Stimulated activated CD4-positive, alpha-beta T cell treated with anti-CD3 and anti-CD28 coated beads, Interleukin-1b, Interleukin-23, amount 100 ng/mL, for 48 hours (primary cell): ENCODE data around the gene RNH1.

Experiments used
- DNase-seq: peaks from one replicate; pipeline ENCODE4 v3.0.0-alpha.2; 2020

The RNH1 gene

DNA sequence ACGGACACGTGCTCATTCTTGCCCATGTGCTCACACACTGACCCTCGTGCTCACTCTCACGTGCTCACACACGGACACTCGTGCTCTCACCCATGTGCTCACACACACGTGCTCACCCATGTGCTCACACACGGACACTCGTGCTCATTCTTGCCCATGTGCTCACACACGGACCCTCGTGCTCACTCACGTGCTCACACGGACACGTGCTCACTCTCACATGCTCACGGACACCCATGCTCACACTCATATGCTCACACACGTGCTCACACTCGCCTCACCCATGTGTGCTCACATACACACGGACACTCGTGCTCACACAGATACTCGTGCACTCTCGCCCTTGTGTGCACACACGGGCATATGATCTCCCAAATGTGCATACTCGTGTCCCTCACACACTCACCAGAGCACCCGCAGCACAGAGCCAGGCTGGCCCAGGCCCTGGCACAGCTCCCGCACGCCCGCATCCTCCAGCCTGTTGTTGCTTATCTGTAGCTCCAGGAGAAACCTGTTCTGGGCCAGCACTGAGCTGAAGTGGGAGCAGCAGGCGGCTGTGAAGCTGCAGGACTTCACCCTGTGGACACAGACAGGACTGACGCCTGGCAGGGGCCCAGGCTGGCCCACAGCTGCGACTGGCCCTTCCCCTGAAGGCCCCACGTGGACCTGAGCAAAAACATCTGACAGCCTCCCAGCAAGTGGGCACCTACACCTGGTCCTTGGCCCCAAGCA, 9.3 kb downstream of the RNH1 start:
- no peak for DNase-seq

DNA sequence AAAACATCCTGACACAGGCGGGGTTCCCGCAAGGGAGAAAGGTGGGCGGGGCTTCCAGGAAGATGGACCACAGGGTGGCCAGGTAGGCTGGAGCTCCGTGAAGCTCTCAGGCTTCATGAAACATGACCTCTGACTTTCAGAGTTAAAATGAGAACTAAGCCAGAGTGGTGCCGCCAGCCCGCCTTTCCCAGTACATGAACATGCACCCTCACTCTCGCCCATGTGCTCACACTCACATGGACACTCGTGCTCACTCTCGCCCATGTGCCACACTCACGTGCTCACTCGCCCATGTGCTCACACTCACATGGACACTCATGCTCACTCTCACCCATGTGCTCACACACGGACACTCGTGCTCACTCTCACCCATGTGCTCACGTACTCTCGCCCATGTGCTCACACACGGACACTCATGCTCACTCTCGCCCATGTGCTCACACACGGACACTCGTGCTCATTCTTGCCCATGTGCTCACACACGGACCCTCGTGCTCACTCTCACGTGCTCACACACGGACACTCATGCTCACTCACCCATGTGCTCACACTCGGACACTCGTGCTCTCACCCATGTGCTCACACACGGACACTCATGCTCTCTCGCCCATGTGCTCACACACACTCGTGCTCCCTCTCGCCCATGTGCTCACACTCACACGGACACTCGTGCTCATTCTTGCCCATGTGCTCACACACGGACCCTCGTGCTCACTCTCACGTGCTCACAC, 10.0 kb downstream of the RNH1 start:
- no peak for DNase-seq

DNA sequence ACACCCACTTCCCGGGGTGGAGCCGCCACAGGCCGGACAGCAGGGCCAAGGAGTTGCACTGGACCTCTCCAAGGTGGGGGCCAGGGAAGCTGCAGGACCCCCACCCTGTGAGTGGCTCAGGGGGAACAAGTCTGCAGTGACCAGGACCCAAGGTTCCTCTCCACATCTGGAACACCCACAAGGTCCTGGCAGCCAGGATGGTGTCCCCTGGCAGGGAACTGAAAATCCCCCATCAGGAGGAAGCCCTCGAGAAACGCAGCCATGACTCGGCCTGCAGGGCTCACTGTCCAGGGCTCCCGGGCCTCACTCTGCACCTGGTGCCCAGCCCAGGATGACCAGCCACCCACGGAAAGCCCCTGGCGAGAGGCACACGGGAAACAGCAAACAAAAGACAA, 11.5 kb downstream of the RNH1 start:
- no peak for DNase-seq

DNA sequence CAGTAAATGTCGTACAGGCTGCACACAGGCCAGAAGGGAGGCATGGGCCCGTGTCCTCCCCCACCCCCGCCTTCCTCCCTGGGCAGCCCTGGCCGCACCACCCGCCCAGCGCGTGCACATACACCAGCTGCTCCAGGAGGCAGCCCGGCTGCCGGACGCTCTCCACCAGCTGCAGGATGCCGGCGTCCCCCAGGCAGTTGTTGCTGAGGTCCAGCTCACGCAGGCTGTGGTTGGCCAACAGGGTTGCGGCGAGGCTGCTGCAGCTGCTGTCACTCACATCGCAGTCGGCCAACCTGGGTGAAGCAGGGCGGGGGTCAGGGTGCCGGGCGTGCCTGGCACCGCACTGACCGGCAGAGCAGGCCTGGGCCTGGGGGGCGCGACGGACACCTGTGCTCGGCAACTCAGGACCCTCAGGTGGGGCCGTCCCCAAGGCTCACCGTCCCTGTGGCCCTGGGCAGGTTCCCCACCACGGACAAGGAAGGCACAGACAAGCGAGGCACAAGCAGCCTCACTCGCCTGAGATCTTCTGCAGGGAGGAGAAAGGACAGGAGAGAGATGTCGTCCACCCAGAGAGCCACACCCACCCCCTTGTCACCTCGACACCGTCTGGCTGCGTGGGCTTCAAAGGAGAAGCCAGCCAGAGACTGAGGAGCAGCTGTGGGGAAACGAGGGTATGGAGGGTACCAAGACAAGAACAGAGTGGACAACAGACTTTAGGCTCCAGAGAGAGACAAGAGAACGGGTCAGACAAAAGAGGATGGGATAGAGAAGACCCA, 12.1 kb downstream of the RNH1 start:
- no peak for DNase-seq

DNA sequence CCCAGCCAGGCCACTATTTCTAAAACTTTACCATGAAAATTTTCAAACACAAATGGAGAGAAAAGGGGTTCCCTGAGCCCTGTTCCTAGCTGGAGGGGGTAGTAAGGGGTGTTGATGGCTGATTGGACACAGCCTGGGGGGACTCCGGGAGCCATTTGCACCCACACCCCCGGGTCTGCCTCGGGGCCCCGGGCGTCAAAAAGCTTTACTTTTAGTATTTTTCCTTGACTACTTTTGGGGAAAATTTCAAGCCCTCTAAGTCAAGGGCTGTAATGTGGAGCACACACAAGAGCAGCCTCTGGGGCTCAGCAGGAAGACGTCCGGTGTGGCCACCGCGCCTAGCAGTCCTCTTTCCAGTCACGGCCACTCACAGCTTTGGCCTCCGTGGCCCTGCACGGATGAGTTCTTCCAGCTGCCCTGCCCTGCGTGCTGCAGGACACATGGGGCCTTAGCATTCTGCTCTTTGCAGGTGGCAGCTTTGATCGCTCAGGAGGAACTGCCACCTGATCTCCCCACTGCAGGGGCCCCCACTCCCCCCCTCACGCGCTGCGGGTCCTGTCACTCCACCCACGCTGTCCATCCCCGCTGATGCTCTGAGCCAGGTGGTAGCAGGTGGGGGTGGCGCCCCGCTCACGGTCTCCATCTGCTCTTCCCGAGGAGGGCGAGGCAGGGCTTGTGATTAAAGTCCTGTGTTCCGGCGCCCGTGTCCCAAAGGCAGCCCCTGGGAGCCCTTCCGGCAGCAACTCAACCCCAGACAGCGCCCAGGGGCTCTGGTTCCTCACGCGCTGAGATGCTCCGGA, 14.4 kb downstream of the RNH1 start:
- DNase-seq: no peak

DNA sequence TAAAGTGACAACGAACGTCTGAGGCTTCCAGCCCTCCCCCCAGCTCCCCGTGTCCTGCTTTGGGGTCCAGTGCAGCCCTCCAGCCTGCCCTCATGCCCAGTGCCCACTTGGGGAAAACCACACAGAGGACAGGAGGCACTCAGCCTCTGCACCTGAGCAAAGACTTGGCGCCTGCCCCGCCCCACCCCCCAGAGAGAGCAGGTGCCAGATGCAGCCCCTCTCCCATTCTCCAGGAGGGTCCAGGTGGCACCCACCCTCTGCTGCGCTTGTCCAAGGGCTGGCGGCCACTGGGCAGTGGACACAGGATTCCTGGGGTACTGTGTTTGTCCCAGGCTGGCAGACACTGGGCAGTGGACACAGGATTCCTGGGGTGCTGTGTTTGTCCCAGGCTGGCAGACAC, 15.7 kb downstream of the RNH1 start:
- DNase-seq: no peak

DNA sequence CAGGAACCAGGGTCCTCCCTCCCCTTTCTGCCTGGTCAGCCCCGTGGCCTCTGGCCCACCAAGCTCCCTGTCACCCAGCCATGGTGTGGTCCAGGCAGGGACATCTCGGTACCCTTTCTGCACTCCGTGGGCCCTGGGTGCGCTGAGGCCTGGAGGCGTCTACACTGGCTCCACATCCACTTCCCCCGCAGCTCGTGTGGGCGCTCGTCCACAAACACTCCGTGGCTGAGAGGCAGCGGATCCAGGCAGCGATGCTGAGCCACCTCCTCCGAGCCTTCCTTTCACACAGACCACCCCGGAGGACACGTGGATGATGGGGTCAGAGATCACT, 16.1 kb downstream of the RNH1 start:
- DNase-seq: no peak

DNA sequence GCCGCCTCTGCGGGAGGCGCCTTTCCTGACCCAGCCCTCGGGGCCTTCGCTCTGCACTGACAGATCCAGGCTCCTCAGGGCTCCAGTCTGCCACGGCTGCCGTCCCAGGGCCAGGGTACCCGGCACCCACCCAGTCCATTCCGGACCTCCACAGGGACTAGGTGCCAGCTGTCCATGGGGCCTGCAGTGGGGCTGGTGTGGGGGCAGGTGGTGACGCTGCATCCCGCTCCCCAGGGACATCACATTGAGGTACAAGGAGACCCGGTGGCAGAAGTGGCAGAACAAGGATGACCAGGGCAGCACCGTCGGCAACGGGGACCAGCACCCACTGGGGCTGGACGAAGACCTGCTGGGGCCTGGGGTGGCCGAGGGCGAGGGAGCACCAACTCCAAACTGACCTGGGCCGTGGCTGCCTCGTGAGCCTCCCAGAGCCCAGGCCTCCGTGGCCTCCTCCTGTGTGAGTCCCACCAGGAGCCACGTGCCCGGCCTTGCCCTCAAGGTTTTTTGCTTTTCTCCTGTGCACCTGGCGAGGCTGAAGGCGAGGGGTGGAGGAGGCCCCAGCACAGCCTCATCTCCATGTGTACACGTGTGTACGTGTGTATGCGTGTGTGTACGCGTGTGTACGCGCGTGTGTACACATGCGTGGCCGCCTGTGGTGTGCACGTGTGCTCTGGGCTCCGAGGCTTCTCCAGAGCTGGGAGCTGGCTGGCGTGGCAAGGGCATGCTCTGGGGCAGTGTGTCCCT, 16.7 kb downstream of the RNH1 start:
- no peak for DNase-seq

DNA sequence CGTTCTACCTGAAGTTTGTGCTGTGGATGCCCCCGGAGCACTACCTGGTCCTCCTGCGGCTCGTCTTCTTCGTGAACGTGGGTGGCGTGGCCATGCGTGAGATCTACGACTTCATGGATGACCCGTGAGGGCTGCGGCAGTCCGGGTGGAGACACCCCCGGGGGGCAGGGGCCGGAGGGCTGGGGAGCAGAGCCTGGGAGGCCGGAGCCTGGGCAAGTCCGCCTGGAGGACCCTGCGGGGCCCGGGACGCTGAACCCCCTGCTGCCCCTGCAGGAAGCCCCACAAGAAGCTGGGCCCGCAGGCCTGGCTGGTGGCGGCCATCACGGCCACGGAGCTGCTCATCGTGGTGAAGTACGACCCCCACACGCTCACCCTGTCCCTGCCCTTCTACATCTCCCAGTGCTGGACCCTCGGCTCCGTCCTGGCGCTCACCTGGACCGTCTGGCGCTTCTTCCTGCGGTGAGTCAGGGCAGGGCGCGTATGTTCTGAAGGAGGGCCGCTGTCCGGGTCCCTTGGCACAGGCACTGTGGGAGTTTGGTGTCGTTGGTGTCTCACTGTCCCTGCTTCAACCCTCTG, 17.3 kb downstream of the RNH1 start:
- DNase-seq: no peak

DNA sequence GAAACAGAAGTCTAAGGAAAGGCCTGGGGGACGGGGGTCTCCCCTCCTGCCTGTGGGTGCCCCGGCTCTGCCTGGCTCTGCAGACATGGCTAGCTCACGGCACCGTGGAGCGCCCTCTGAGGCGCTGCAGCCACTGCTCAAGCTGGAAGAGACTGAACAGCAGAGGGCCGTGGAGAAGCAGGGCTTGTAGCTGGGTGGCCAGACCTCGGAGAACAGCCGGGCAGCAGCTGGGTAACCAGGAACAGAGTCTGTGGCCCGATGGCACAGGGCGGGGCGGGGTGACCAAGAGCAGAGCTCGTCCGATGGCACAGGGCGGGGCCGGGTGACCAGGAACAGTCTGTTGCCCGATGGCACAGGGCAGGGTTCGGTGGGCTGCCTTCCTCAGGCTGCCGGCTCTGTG, 18.1 kb downstream of the RNH1 start:
- DNase-seq: no peak

DNA sequence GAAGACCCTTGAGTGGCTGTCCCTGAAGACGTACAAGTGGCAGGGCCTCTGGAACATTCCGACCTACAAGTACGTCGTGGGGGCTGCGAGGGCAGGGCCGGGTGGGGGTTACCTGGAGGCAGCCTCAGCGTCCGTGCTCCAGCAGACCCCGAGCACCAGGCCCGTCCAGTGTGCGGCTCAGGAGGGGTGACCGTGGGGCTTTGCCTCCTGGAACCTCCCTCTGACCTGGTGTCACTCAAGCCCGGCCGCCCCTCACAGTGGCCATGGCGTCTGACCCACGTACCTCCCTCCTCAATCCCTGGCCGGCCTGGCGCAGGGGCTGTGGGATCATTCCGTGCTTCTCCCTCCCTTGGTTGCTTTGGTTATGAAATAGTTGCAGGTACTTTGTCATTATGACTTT, 18.5 kb downstream of the RNH1 start:
- DNase-seq: no peak

DNA sequence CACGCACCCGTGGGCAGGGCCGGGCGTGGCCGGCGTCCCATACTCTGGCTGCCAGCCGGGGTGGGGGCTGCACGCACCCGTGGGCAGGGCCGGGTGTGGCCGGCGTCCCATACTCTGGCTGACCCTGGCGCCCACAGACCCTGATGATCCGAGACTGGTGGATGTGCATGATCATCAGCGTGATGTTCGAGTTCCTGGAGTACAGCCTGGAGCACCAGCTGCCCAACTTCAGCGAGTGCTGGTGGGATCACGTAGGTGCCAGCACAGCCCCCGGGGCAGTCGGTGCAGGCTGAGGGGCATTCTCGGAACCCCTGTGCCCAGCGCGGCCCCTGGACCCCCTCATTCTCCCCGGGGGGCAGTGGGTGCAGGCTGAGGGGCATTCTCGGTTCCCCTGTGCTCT, 19.0 kb downstream of the RNH1 start:
- DNase-seq: no peak

DNA sequence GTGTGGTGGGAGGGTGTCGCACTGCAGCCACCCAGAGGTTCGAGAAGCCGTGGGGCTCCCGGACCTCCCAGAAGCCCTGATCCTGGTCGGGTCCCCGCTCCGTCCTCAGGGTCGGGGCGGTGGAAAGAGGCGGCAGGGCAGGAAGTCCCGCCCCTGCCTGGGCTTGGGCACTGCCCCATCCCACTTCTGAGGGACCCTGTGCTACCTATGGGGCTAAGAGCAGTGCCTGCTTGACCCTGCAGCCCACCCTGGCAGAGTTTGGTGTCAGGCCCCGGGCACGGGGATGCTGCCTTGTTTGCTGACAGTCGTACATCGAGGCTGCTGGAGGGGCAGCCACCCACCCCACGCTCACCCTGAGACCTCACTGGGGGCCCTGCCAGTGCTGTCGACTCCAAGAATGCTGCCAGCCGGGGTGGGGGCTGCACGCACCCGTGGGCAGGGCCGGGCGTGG, 19.4 kb downstream of the RNH1 start:
- no peak for DNase-seq

DNA sequence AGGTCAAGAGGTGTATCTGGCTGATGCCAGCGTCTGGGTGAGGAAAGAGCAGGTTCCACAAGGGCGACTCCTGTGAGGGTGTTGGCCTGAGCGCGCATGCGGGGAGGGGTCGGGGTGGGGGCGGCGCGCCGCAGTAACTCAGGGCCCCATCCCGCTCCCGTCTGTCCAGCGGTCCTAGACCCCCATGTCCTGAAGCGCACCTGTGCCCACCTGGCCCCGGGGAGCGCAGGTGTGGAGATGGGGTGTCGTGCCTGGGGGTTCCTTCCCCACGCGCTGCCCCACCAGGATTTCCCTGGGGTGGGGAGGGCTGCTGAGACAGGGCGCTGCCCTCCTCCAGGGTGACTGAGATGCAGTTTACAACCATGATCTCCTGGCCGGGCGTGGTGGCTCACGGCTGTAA, 20.9 kb downstream of the RNH1 start:
- no peak for DNase-seq

DNA sequence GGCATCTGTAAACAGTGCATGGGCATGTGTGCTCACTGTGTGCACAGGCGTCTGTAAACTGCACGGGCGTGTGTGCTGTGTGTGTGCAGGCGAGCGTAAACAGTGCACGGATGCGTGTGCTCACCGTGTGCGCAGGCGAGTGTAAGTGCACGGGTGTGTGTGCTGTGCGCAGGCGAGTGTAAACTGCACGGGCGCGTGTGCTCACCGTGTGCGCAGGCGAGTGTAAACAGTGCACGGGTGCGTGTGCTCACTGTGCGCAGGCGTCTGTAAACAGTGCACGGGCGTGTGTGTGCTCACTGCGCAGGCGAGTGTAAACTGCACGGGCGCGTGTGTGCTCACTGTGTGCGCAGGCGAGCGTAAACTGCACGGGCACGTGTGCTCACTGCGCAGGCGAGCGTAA, 22.4 kb downstream of the RNH1 start:
- DNase-seq: no peak

DNA sequence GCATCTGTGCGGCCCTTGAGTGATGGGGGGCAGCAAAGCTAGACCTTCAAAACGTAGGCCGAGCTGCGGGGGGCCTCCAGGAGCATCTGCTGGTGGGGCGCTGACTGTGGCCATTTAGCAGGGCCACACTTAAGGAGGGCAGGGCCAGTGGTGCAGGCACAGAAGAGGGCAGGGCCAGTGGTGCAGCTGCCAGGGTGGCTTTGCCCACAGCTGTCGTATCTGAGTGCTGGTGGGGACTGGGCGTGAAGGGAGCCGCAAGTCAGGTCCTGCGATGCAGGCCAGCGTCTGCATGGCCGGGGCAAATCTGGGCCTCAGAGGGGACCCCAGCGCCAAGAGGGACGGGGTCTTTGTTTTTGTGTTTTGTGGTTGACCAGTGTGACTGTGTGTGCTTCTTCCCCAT, 27.7 kb downstream of the RNH1 start:
- no peak for DNase-seq

DNA sequence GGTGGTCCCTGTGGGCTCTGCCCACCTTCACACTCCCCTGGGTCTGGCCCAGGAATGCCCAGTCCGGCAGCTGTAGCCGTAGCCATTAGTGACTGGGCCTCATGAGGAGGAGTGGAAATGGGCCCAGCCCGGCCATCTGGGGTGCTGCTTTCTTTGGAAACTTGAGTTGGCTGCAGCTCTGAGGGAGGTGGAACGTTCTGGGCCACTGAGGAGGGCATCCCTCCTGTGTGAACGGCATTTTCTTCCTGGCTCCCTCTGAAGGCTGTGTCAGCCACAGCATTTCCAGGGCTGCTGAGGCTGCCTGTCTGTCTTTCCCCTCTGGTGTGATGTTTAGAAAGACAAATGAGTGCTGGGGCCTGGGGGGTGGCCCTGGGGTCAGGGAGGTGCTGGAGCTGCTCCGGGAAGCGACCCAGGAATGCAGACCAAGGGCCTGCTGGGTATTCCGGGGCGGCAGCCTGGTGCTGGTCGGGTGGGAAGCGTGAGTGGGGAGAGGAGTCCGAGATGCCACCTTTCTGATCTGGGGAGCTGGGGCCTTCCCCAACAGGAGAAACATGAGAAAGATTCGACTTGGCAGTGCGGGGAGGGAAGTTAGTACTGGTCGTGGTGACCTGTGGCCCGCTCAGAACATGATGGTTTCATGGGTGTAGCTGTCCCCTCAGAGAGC, 29.9 kb downstream of the RNH1 start:
- DNase-seq: no peak

DNA sequence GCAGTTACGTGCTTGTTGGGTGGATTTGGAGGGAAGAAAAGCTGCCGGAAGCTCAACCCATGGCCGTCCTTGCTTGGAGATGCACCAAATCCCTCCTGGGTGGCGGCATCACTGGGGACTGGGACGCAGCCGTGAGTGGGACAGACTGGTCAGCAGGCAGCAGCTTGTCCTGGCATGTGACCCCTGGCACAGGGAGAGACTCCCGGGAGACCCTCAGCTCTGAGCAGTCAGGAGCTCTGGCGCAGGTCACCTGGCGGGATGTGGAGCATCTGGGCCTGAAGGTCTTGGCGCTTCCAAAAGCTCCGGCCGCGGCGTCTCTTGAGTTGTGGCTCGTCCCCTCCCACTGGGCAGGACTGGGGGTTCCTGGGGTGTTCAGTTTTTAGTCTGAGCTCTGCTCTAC, 30.6 kb downstream of the RNH1 start:
- DNase-seq: no peak

DNA sequence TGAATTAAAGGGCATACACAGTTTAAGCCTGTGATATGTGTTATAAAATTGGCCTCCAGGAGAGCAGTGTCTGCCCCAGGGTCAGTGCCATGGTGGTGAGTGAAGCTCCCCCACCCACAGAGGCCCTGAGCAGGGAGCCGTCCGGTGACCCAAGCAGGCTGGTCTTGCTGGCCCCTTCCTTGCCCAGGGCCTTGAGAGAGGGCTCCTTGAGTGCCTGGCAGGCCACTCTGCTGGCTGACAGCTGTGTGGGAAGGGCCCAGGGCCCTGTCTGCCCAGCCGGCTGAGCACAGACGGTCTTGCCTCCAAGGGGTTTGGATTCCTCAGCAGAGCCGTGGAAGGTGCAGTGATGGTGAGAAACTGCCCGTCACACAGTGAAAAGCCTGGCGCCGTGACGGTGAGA, 31.1 kb downstream of the RNH1 start:
- DNase-seq: no peak

DNA sequence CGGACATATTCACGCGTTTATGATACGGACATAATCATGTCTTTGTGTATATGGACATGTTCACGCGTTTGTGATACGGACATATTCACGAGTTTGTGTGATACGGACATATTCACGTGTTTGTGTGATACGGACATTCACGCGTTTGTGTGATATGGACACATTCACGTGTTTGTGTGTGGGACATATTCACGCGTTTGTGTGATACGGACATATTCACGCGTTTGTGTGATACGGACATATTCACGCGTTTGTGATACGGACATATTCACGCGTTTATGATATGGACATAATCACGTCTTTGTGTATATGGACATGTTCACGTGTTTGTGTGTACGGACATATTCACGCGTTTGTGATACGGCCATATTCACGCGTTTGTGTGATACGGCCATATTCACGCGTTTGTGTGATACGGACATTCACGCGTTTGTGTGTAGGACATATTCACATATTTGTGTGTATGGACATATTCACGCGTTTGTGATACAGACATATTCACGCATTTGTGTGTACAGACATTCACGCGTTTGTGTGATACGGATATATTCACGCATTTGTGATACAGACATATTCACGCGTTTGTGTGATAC, 32.0 kb downstream of the RNH1 start:
- no peak for DNase-seq
